NCI-H2196 (cell line): ENCODE measurements around the gene ENPP7.

Source experiments
- DNase-seq: peaks from one replicate; lab custom pipeline; 2025; ENCODE audit not compliant: unreplicated experiment; lab: John Stamatoyannopoulos, UW

Gene ENPP7

DNA sequence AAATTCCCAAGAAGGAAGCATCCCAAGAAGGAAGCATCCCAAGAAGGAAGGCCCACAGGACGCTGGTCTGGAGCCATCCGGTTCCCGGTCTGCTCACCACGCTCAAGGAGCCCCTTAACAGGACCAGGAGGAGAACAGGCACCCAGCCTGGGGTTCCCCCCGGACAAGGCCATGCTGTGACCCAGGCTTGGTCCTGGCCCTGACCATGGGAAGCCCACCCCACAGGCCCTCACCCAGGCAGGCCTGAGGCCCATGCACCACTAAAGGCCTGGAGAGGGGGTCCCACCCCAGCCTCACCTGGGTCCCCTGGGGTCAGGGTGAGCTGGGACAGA is 340 bp upstream of the ENPP7 start:
- DNase-seq, result no peak

DNA sequence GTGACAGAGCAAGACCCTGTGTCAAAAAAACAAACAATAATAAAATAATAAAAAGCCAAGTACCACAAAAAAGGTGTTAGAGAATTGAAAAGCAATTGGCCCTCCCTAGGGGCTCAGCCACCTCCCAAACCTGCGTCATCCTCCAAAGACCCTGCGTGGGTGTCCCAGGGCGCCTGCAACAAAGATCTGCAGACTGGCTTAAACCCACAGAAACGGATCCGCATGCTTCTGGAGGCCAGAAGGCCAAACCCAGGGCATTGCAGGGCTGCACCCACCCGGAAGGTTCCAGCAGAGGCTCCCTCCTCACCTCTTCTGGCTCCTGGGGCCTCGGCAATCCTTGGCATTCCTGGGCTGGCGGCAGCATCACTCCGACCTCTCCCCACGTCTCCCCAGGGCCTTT is 1.5 kb downstream of the ENPP7 start:
- no peak for DNase-seq

DNA sequence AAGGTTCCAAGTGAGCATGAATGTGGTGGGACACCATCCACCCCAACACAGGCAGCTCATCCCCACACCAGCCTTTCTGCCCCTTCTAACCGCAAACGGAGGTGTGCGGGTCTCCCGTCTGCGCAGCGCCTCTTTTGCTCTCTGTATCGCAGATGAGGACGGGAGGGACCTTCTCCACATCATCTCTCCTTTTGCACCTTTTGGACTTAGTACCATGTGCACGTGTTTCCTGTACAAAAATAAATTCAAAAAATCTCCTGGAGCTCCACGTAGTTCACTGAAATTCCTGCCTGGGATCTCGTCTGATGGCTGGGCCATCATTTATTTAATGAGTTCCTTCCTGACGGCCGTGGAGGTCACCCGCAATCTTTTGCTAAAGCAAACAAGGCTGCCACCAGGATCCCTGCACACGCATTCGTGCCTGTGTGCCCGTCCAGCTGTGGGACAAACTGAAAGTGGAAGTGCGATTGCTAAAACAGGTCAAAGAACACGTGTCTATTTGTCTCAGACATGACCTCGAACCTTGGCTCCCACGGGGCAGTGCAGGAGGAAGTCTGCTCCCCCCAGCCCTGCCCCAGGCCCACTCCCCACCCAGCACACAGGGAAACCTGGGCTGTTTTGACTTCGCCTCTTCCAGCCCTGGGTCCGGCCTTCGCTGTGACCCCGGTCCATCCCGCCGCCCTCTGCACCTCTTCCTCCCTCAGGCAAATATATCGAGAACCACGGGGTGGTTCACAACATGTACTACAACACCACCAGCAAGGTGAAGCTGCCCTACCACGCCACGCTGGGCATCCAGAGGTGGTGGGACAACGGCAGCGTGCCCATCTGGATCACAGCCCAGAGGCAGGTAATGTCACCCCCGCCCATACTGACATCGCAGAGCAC is 2.3 kb downstream of the ENPP7 start:
- no peak for DNase-seq

DNA sequence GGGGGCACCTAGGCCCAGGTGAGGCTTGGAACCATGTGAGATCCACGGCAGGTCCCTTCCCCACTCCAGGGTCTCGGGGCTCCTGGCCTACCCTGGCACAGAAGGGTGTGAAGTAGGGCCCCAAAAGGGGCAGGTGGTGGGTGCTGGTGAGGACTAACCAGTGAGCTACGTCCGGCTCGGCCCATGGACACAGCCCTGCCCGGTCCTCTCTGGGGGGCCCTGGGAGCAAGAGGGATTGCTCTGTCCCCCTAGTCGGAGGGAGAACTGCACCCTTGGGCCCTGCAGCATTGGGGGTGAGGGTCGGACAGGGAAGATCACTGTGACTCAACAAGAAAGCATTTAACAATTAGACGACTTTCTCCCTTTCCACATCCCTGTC is 2.9 kb downstream of the ENPP7 start:
- DNase-seq, result no peak

DNA sequence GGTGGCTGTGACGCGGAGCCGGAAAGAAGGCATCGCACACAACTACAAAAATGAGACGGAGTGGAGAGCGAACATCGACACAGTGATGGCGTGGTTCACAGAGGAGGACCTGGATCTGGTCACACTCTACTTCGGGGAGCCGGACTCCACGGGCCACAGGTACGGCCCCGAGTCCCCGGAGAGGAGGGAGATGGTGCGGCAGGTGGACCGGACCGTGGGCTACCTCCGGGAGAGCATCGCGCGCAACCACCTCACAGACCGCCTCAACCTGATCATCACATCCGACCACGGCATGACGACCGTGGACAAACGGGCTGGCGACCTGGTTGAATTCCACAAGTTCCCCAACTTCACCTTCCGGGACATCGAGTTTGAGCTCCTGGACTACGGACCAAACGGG is 4.4 kb downstream of the ENPP7 start:
- no peak for DNase-seq

DNA sequence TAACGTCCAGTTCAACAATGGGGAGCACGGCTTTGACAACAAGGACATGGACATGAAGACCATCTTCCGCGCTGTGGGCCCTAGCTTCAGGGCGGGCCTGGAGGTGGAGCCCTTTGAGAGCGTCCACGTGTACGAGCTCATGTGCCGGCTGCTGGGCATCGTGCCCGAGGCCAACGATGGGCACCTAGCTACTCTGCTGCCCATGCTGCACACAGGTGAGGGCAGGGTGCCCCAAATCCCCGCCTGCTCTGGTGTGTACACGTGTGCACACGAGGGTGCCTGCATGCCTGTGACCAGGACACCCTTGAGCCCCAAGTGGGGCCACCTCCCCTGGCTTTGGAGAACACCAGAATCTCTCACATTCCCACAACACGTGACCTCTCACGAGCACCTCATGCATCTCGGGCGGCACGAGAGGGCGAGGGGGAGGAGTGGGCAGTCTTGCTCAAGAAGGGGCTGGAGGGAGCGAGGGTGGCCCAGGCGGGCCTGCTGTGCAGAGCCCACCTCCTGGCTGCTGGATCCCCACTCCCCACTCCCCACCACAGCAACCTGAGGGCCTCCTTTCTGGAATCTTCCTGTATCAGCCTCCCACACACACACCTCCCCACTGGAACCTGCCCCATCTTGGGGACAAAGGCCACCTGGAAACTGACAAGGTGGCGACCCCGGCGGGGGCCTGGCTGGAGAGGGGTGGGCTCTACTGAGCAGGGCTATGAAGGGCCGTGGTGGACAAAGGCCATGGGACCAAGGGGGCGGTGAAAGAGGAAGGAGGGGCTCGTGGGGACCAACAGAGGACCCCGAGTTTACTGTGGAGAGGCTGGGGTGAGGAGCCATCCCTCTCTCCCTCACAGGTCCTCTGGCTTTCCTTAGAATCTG is 6.5 kb downstream of the ENPP7 start:
- no peak for DNase-seq

DNA sequence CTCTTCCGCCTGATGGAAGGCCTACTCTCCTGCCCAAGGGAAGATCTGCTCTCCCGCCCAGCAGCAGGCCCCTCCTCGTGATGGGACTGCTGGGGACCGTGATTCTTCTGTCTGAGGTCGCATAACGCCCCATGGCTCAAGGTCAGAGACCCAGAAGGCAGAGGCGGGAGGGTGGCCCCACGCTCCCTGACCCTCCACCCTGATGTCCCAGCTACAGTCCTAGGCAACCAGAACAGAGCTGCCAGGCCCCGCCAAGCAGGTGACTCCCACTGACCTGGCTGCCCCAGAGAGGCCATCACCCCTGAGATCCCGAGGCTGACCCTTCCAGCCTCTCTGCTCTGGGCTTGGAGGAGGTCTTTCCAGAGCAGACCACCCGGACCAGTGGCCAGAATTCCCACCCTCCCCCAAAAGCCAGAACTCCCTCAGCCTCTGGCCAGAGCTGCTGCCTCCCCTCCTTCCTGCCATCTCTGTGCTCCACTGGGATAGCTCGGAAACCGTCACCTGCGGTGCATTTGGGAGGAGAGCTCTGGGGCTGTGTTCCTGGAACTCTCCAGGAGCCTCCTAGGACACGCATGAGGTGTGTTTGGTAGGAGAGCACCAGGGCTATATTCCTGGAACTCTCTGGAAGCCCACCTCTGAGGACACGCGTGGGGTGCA is 7.3 kb downstream of the ENPP7 start:
- no peak for DNase-seq

DNA sequence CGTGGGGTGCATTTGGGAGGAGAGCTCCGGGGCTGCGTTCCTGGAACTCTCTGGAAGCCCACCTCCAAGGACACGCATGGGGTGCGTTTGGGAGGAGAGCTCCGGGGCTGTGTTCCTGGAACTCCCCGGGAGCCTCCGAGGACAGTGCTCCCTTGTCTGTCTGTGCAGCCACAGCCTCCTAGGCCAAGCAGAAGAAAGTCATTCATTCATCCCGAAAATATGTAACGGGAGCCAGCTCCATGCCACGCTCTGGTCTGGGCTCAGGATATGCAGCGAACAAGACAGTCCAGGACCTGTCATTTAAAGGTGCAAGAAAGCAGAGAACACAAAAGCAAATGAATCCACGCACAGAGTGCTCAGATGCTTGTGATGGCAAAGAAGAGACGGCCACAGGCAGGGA is 7.9 kb downstream of the ENPP7 start:
- no peak for DNase-seq

DNA sequence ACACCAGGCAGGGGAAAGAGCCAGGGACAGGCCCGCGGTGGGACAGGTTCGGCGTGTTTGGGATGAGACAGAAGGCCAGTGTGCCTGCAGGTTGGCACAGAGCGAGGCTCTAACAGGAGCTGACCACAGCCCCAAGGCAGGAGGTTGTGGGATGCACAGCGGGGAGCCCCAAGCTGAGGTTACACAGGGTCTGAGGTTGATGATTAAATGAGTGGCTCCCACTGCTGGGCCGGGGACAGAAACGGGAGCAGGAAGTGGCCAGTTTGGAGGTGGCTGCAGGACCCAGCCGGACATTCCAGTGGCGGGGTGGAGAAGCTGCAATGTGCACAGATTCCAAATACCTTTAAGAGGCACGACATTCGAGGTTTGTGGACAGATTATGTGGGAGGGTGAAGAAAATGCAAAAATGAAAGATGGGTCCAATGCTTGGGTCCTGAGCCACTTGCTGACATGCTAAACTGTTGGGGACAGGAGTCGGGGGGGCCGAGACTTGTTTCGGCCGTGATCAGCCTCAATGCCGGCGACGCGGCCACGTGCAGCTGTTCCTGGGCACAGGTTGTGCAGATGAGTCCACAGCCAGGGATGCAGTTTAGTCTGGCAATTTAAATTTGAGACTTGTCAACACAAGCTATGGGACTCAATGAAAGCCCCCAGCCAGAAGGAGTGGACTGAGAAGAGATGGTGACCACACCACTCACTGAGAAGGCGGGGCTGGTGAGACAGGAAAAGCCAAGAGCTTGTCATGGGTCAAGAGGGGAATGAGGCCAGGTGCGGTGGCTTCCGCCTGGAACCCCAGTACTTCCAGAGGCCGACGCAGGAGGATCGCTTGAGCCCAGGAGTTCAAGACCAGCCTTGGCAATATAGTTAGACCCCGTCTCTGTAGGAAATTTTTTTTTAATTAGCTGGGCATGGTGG is 8.7 kb downstream of the ENPP7 start:
- no peak for DNase-seq

DNA sequence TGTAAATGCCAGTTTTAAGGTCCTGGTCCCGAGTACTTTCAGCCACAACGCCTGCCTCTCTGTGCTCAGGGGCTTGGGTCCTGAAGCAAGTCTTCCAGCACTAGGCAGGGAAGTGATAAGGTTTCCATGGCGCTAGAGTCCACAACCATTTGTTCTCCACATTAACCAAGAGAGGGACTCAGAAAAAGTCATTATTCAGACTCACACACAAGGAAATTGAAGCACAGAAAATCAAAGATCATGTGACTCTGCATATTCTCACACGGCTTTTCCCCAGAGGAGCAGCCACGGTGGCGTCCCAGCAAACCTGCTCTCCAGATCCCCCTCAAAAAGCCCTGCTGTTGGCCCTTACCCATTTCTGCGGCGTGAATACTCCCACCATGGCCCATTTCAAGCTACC is 9.7 kb downstream of the ENPP7 start:
- peak; percentile 49 for DNase-seq

DNA sequence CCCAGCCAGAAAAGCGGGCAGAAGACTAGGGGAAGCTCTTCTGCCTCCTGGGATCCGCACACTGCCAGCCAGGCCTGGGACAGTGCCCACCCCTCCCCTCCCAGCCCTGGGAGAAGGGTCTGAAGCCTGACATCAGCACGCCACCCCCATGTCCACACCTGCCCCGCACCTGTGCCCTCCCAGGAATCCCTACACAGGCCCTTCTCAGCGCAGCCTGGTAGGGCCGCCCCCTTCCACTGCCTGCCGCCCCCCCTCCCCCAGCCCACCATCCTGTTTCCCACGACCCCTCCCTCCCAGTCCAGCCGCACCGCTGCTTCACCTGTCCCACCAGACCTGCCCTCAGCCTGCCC is 10.6 kb downstream of the ENPP7 start:
- no peak for DNase-seq

DNA sequence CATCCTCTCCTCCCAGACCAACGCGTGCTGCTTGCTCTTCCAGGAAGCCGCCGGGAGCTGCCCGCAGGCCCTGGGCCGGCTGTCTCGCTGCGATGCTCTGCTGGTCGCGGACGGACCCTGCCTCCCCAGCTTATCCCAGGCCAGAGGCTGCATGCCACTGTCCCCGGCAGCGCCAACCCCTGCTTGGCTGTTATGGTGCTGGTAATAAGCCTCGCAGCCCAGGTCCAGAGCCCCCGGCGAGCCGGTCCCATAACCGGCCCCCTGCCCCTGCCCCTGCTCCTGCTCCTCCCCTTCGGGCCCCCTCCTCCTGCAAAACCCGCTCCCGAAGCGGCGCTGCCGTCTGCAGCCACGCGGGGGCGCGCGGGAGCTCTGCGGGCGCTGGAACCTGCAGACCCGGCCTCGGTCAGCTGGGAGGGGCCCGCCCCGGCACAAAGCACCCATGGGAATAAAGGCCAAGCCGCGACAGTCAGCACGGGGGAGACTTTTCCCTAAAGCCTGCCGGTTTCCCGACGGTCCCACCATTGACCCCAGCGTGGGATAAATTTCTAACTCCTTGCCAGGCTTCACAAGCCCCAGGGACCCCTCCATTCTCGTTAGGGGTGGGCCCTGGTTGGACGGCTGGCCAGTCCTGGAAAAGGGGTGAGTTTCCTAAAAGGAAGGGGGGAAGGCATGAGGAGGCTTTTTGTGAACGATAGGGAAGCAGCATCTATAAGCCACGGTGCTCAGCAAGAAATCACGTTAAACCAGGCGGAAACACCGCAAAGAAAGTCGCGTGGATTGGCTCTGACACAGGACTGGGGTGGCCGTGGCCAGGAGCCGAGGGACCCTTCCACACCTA is 11.2 kb downstream of the ENPP7 start:
- peak; percentile 92 for DNase-seq

DNA sequence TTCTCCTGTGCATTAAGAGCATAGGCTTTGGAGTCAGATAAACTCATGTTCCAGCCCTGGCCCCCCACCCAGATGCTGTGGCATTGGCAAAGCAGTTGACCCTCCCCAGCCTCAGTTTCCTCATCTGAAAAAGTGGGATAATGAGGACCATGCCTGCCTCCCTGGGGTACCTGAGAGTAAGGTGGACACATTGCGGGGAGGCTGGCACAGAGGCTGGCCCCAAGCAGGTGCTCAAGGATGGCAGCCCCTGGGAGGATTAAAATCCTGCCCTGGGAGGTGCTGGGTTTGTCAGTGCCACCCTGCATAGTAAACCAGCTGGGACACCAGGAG is 11.8 kb downstream of the ENPP7 start:
- DNase-seq, result no peak

DNA sequence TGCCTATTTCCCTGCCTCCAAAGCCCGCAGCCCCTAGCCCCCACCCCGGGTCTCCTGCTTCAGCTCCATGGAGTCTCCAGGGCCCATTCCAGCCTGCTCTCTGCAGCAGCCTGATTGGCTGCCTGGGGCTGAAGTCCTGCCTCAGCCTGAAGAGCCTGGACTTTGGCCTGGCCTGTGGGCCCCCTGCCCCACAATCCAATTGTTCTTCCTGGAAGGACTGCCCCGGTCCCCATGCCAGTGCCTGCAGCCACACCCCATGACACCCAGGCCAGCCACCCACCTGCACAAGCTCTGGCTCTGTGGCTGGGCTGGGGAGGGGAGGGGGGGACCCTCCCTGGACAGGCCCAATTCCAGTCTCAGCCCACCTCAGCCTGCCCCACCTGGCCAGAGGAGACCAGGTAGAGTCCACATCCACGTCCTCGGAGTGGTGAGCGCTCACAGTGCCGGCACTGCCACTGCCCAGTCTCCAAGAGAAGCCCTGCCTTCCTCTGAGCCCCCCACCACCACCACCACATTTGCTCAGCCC is 12.3 kb downstream of the ENPP7 start:
- DNase-seq, result no peak

DNA sequence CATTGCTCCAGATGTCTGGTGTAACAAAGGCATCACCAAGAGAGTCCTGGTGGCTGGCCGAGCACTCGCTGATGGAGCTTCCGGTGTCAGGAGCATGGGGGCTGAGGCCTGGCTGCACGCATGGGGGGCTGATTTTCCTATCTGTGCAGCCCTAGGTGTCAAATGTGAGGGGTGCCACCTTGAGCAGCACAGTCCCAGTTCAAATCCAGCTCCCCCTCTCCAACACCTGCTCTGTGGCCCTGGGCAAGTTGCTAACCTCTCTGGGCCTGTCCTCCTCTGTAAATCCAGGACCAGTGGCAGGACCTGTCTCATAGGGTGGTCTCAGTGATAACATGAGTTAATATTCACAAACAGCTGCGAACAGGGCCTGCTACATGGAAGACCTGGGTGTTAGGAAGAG is 12.9 kb downstream of the ENPP7 start:
- DNase-seq, result no peak

DNA sequence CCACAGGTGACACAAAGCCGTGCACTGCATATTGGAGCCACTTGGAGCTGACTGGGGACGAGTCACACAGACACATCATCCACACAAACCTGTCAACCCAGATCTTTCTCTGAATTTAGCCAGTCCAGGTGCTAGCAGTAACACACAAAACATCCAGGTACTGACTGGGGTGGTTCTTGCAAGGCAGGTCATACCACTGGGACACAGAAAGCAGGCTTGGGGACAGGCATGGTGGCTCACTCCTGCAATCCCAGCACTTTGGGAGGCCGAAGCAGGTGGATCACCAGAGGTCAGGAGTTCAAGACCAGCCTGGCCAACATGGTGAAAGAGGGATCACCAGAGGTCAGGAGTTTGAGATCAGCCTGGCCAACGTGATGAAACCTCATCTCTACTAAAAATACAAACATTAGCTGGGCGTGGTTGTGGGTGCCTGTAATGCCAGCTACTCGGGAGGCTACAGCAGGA is 14.9 kb downstream of the ENPP7 start:
- DNase-seq, result no peak

DNA sequence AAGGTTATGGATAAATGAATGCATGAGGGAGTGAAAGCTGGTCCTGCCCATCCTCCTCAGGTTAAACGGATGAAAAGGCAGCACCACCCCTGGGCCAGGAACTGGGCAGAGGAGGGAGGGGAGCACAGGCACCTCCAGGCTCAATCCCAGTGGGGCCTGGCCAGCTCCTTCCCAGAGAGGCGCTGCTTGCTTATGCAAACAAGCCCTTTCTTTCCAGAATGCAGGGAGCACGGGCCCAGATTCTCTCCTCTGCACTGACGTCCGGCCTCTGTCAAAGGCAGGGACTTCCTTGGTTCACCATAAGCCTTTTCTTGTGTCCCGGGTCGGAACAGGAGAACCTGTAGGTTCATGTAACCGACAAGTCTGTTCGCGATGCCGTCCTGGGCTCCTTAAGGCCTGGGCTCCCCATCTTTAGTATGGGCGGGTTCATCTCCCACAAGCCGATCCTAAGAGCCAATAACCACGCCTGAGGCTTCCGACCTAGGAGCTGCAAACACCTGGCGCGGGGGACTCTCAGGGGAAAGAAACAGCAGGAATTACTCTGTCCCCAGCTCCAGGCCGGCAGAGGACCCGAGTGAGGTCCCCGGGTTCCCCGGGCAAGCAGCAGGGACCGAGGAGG is 16.3 kb downstream of the ENPP7 start:
- no peak for DNase-seq

DNA sequence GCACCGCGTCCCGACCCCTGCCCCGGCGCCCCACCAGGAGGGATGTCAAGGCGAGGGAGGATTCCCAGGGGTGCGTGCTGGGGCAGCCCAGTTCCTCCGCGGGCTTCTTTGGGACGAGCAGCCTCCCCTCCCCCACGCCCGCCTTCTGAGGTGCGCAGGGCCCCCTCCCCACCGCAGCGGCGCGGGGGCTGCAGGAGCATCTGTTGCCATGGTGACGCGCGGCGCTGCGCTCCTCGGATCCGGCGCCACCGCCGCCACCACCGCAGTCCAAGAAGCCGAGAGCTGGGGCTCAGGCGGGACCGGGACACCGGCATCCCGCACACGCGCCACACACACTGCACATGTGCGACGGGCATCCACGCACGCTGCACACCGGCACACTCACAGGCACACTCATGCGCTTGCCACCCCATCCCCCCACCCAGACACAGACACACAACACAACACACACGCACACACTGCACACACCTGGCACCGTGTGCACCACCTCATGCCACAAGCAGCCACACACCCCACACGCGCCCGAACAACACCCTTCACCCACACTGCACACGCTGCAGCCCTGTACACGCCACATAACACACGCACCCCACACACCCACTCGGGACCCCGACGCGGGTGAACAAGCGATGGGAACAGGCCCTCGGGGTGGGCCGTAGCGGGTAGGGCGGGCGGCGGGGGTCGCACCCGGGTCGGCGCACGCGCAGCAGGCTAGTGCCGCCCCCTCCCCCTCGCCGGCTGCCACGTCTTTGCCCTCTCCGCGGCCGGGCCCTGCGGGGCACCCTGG is 17.0 kb downstream of the ENPP7 start:
- no peak for DNase-seq
